IPS-NIHi7 (cell line): ENCODE results near the gene CTNND2.

Source experiments
- DNase-seq: peaks from one replicate; pipeline ENCODE4 v3.0.0; 2012; ENCODE audit warnings: mixed read lengths; ENCODE audit errors: extremely low spot score

Gene CTNND2

GRCh38 chr5:10988622-10989021, 915.6 kb downstream of the CTNND2 start:
- DNase-seq = no peak

GRCh38 chr5:10987925-10988504, 916.2 kb downstream of the CTNND2 start:
- peak; percentile 90 for DNase-seq

- DNase-seq = no peak
These were observed 916.8 kb downstream of the CTNND2 start for GRCh38 chr5:10987276-10987924.

GRCh38 chr5:10985721-10986110, 918.5 kb downstream of the CTNND2 start:
- DNase-seq = no peak

GRCh38 chr5:10985091-10985720, 919.0 kb downstream of the CTNND2 start:
- DNase-seq = no peak

GRCh38 chr5:10984021-10984715, 920.1 kb downstream of the CTNND2 start:
- DNase-seq = no peak

- no peak for DNase-seq
These were observed 921.6 kb downstream of the CTNND2 start for GRCh38 chr5:10982626-10983025.

- no peak for DNase-seq
These were observed 922.3 kb downstream of the CTNND2 start for GRCh38 chr5:10981932-10982331.

GRCh38 chr5:10977011-10977410, 927.2 kb downstream of the CTNND2 start:
- no peak for DNase-seq

GRCh38 chr5:10975945-10976344, 928.3 kb downstream of the CTNND2 start:
- no peak for DNase-seq

GRCh38 chr5:10974850-10975249, 929.4 kb downstream of the CTNND2 start:
- DNase-seq = no peak

GRCh38 chr5:10973316-10973715, 930.9 kb downstream of the CTNND2 start:
- no peak for DNase-seq

GRCh38 chr5:10969684-10970180, 934.5 kb downstream of the CTNND2 start:
- no peak for DNase-seq

GRCh38 chr5:10964806-10965205, 939.4 kb downstream of the CTNND2 start:
- no peak for DNase-seq

- DNase-seq = no peak
These were observed 945.5 kb downstream of the CTNND2 start for GRCh38 chr5:10958728-10959127.

- DNase-seq = no peak
These were observed 954.2 kb downstream of the CTNND2 start for GRCh38 chr5:10949856-10950630.

- DNase-seq = no peak
These were observed 958.2 kb downstream of the CTNND2 start for GRCh38 chr5:10946050-10946449.

GRCh38 chr5:10941900-10942299, 962.3 kb downstream of the CTNND2 start:
- DNase-seq = no peak

GRCh38 chr5:10936081-10936855, 968.0 kb downstream of the CTNND2 start:
- no peak for DNase-seq

- no peak for DNase-seq
These were observed 968.7 kb downstream of the CTNND2 start for GRCh38 chr5:10935536-10935935.

- no peak for DNase-seq
These were observed 969.4 kb downstream of the CTNND2 start for GRCh38 chr5:10934783-10935355.
